ENCODE data around the gene KCNS1.
"Not testable (repeated sequence)": the region's sequence is repeated elsewhere in the genome, so short reads cannot be mapped to it uniquely, and the experiment has no call there.

The KCNS1 gene

GRCh38 chr20:45067558-45067957 is 33.4 kb downstream of the KCNS1 start:
- H3K4me3 ChIP-seq (ENCODE audit: low read depth, low read length): no peak overlapping the region
- ChIA-PET CTCF (interaction anchor here (0.9 to 6.0 kb wide), 11 partner anchors 10 to 226 kb away, joined by 3 to 52 read pairs (median 4); no protein-coding TSS in a partner anchor), POLR2A (no interaction called here)
- no peak for TF ChIP-seq CTCF (IDR thresholded peaks at IDR 0.05; ENCODE audit: insufficient read depth, low read length, missing control alignments)
- no peak for DNase-seq (ENCODE audit: low read depth, low spot score)

- CTCF ChIA-PET: interaction anchor here (0.9 to 6.0 kb wide), 11 partner anchors 10 to 226 kb away, joined by 3 to 52 read pairs (median 4); no protein-coding TSS in a partner anchor
Measured at GRCh38 chr20:45067087-45067486, 33.8 kb downstream of the KCNS1 start.

GRCh38 chr20:45066372-45066771 is 34.6 kb downstream of the KCNS1 start:
- no peak for DNase-seq (ENCODE audit: low read depth, low spot score)
- no peak for TF ChIP-seq CTCF (IDR thresholded peaks at IDR 0.05; ENCODE audit: insufficient read depth, low read length, missing control alignments)
- H3K4me3 ChIP-seq (ENCODE audit: low read depth, low read length): no peak overlapping the region
- POLR2A ChIA-PET: no interaction called here
- CTCF ChIA-PET: interaction anchor here (1.2 to 6.0 kb wide), 6 partner anchors 12 to 47 kb away, joined by 3 to 52 read pairs (median 8); no protein-coding TSS in a partner anchor

More at GRCh38 chr20:45067087-45067486, 33.8 kb downstream of the KCNS1 start:
- TF ChIP-seq CTCF (IDR thresholded peaks at IDR 0.05; ENCODE audit: insufficient read depth, low read length, missing control alignments): no peak
- no peak overlapping the region for H3K4me3 ChIP-seq (ENCODE audit: low read depth, low read length)
- DNase-seq (ENCODE audit: low read depth, low spot score): no peak
- POLR2A ChIA-PET: no interaction called here

- no peak for DNase-seq (ENCODE audit: low read depth, low spot score)
- no peak overlapping the region for H3K4me3 ChIP-seq (ENCODE audit: low read depth, low read length)
- no peak for TF ChIP-seq CTCF (IDR thresholded peaks at IDR 0.05; ENCODE audit: insufficient read depth, low read length, missing control alignments)
- CTCF ChIA-PET: interaction anchor here (1.0 to 6.0 kb wide), 3 partner anchors 21 to 38 kb away, joined by 3 to 52 read pairs (median 21); no protein-coding TSS in a partner anchor
- POLR2A ChIA-PET: no interaction called here
Measured at GRCh38 chr20:45064812-45065211, 36.1 kb downstream of the KCNS1 start.

GRCh38 chr20:45063107-45063506 is 37.8 kb downstream of the KCNS1 start:
- H3K4me3 ChIP-seq (ENCODE audit: low read depth, low read length); DNase-seq (ENCODE audit: low read depth, low spot score); POLR2A ChIA-PET: not testable (repeated sequence)
- CTCF ChIA-PET: interaction anchor here (0.6 to 6.0 kb wide), 3 partner anchors 19 to 329 kb away, joined by 3 to 52 read pairs (median 21); no protein-coding TSS in a partner anchor

- CTCF ChIA-PET: interaction anchor here (0.9 to 3.3 kb wide), 9 partner anchors 9 to 258 kb away, joined by 3 to 15 read pairs (median 4); no protein-coding TSS in a partner anchor
- DNase-seq (ENCODE audit: low read depth, low spot score): peak; percentile 61
- TF ChIP-seq CTCF (IDR thresholded peaks at IDR 0.05; ENCODE audit: insufficient read depth, low read length, missing control alignments): no peak
- no peak overlapping the region for H3K4me3 ChIP-seq (ENCODE audit: low read depth, low read length)
- POLR2A ChIA-PET: no interaction called here
Measured at GRCh38 chr20:45061244-45061643, 39.7 kb downstream of the KCNS1 start.

GRCh38 chr20:45060294-45060693 is 40.6 kb downstream of the KCNS1 start:
- CTCF ChIA-PET: interaction anchor here (0.7 to 3.3 kb wide), 8 partner anchors 10 to 259 kb away, joined by 3 to 15 read pairs (median 4); no protein-coding TSS in a partner anchor
- no peak for DNase-seq (ENCODE audit: low read depth, low spot score)
- no peak for TF ChIP-seq CTCF (IDR thresholded peaks at IDR 0.05; ENCODE audit: insufficient read depth, low read length, missing control alignments)
- POLR2A ChIA-PET: no interaction called here
- no peak overlapping the region for H3K4me3 ChIP-seq (ENCODE audit: low read depth, low read length)
